Hepatocyte (in vitro differentiated cells): ENCODE data around the gene NDUFB8.

Experiments
- CTCF ChIP-seq: fragments of 200-600 bp; sonication (generic); IDR thresholded peaks from 2 replicates; pipeline ENCODE4 v1.5.1; 2016; ENCODE audit warnings: antibody characterized with exemption, mild to moderate bottlenecking; ENCODE audit not compliant: poor library complexity
- EZH2 ChIP-seq: fragments of 200-600 bp; sonication (generic); IDR thresholded peaks from 2 replicates; pipeline ENCODE4 v1.6.1; 2016; ENCODE audit warnings: antibody characterized with exemption, mild to moderate bottlenecking, borderline replicate concordance
- EZH2phosphoT487 ChIP-seq: fragments of 200-600 bp; sonication (generic); IDR thresholded peaks from one replicate; pipeline ENCODE4 v1.6.1; 2018; ENCODE audit warnings: antibody characterized with exemption, mild to moderate bottlenecking, low read depth, moderate library complexity; ENCODE audit not compliant: unreplicated experiment, severe bottlenecking

DNA sequence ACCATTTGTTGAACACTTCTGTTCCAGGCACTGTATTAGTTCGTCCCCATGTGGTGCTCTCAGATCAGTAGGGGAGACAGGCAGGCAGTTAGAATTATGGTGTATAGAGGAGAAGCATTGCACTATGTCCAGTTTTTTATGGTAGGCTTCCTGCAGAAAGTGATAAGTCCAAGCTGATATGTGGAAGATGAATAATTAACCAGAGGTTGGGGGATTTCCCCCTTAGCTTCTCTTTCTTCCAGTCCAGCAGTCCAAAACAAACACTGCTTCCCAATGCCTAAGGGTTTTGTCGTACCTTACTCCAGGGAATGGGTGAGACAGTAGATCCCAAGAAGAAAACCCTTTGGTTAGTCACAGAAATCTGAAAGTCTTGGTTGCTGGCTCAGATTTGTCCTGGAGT is 25.2 kb upstream of the NDUFB8 start:
- TF ChIP-seq CTCF (no peak), EZH2 (no peak), EZH2phosphoT487 (no peak)
